ENCODE data around the gene KCNK7. TPM values are rescaled to one million over a fixed set of nuclear protein-coding genes. Genes with fewer than 3 reads are reported as not detected.

The KCNK7 gene
- polyA plus RNA-seq, 1 experiment = 0.07 TPM

DNA sequence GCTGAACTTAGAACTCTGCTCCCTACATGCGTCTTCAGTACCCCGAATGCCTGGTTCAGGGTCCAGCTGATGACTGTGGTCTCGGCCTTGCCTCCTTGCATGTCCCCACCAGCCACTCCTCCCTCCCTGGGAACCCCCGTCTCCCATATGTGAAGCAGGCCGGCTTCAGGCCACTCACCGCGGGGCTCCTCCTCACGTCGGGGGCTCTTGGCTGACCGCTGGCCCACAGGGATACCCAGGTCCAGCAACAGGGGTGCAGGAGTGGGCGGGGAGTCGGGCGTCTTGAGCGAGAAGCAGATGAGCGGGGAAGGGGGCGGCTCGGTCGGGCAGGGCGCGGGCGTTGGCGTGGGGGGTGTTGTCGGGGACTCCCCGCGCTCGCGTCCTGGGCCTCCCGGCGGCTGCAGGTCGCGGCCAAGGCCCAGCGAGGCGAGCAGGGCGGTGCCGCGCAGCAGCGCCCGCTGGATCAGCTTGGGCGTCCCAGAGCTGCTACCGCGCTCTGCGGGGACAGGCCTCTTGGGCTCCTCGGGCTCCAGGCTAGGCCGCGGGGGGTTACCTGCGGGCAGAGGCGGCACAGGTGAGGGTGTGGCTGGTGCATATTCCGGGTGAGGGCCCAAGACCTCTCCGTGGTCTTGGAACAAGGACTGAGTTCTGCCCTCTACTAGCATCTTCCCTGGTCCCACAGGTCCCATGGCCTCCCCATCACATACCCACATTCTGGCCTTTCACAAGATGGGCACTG is 3.8 kb upstream of the KCNK7 start:
- CTCF ChIA-PET = interaction anchor here (1.0 to 1.8 kb wide), 2 partner anchors 58 to 260 kb away, joined by 3 to 8 read pairs; no protein-coding TSS in a partner anchor
- TF ChIP-seq, protein P1, sequence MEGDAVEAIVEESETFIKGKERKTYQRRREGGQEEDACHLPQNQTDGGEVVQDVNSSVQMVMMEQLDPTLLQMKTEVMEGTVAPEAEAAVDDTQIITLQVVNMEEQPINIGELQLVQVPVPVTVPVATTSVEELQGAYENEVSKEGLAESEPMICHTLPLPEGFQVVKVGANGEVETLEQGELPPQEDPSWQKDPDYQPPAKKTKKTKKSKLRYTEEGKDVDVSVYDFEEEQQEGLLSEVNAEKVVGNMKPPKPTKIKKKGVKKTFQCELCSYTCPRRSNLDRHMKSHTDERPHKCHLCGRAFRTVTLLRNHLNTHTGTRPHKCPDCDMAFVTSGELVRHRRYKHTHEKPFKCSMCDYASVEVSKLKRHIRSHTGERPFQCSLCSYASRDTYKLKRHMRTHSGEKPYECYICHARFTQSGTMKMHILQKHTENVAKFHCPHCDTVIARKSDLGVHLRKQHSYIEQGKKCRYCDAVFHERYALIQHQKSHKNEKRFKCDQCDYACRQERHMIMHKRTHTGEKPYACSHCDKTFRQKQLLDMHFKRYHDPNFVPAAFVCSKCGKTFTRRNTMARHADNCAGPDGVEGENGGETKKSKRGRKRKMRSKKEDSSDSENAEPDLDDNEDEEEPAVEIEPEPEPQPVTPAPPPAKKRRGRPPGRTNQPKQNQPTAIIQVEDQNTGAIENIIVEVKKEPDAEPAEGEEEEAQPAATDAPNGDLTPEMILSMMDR (IDR thresholded peaks at IDR 0.05; ENCODE audit: insufficient read depth, low read depth, low read length) = no peak
- no peak for DNase-seq (ENCODE audit: low read depth)
- Histone ChIP-seq H3K27me3 (ENCODE audit: control insufficient read depth, insufficient read depth, low read length) (no peaks in the 10 kb centered on the region), H3K36me3 (ENCODE audit: control insufficient read depth, insufficient read depth, low read length) (peaks cover 16% of the 10 kb centered on the region), H3K4me3 (ENCODE audit: low read depth, low read length) (no peak overlapping the region)
- POLR2A ChIA-PET = interaction anchor here (0.9 kb wide), 1 partner anchor 12 kb away, joined by 4 read pairs; no protein-coding TSS in a partner anchor

DNA sequence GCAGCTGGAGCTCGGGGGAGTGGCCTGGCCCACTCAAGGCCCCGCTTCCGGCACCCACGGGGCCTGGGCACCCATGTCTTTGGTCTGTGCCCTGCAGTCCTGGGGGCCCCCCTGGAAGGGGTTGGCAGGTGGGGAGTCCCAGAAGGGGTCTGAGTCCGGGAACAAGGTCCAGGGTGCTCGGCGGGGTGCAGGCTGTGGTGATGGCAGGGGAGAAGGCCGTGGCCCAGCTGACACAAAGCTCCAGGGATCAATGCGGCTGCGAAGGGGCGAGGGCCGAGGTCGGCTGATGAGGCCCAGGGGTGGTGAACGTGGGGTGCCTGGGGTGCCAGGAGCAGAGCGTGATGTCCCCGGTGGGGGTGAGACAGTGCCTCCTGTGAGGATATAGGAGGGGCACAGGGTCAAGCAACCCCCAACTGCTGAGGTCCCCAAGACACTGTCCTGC is 2.7 kb upstream of the KCNK7 start:
- ChIA-PET CTCF (interaction anchor here (0.8 to 1.0 kb wide), 3 partner anchors 10 to 261 kb away, joined by 3 to 5 read pairs (median 5); partner anchors contain the start of gene EHBP1L1), POLR2A (no interaction called here)
- TF ChIP-seq, protein P1 (IDR thresholded peaks at IDR 0.05; ENCODE audit: insufficient read depth, low read depth, low read length) = no peak
- H3K36me3 ChIP-seq (ENCODE audit: control insufficient read depth, insufficient read depth, low read length) = peaks cover 12% of the 10 kb centered on the region
- H3K4me3 ChIP-seq (ENCODE audit: low read depth, low read length) = no peak overlapping the region
- H3K27me3 ChIP-seq (ENCODE audit: control insufficient read depth, insufficient read depth, low read length) = no peaks in the 10 kb centered on the region
- DNase-seq (ENCODE audit: low read depth) = no peak

DNA sequence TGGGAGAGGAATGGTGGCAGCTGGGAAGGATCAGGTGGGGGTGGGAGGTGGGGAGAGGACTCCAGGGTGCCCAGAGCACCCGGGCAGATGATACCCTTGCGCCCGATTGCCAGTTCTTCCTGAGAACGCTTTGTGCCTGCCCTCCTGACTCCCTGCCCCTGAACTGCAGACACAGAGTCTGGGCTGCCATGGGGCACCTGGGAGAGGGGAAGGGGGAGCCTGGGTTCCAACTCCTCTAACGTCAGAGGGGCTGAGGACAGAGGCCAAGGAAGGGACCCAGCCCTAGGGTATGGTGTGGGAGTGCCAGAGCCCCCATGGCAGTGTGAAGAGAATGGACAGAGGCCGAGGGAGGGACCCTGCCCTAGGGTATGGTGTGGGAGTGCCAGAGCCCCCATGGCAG is 920 bp upstream of the KCNK7 start:
- no peak overlapping the region for H3K4me3 ChIP-seq (ENCODE audit: low read depth, low read length)
- H3K27me3 ChIP-seq (ENCODE audit: control insufficient read depth, insufficient read depth, low read length) = no peaks in the 10 kb centered on the region
- peaks cover 15% of the 10 kb centered on the region for H3K36me3 ChIP-seq (ENCODE audit: control insufficient read depth, insufficient read depth, low read length)
- TF ChIP-seq, protein P1 (IDR thresholded peaks at IDR 0.05; ENCODE audit: insufficient read depth, low read depth, low read length) = no peak
- DNase-seq (ENCODE audit: low read depth) = no peak
- ChIA-PET CTCF (interaction anchor here (1.7 to 11.8 kb wide), 3 partner anchors 13 to 55 kb away, joined by 4 to 134 read pairs (median 25); partner anchors contain the start of gene EHBP1L1), POLR2A (no interaction called here)

DNA sequence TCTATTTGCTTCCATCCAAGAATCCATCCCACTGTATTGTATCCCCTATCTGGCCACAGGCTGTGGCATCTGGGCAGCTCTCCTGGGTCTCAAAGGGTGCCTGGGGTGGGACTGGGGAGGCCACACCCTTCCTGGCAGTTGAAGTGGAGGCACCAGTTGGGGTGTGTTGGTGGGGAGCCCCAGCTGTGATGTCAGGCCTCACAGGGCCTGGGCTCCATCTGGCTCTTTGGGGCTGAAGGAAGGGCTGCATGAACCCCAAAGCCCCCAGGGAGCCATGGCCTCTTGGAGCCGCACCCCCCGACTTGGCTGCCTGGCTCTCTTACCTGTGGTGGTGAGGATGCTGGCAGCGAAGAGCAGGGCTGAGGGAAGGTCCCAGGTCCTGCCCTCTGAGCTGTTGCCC is 469 bp downstream of the KCNK7 start:
- Histone ChIP-seq H3K4me3 (ENCODE audit: low read depth, low read length) (no peak overlapping the region), H3K36me3 (ENCODE audit: control insufficient read depth, insufficient read depth, low read length) (peaks cover 18% of the 10 kb centered on the region), H3K27me3 (ENCODE audit: control insufficient read depth, insufficient read depth, low read length) (no peaks in the 10 kb centered on the region)
- DNase-seq (ENCODE audit: low read depth) = no peak
- TF ChIP-seq, protein P1 (IDR thresholded peaks at IDR 0.05; ENCODE audit: insufficient read depth, low read depth, low read length) = no peak
- CTCF ChIA-PET = interaction anchor here (1.0 to 11.8 kb wide), 5 partner anchors 10 to 54 kb away, joined by 4 to 134 read pairs (median 25); partner anchors contain the start of gene EHBP1L1
- POLR2A ChIA-PET = no interaction called here
